Measurements from ENCODE around the gene SLC19A1.

Gene SLC19A1

GRCh38 chr21:45490049-45490731 is 52.0 kb downstream of the SLC19A1 start:
- no peak for TF ChIP-seq CTCF (IDR thresholded peaks at IDR 0.05; ENCODE audit: control insufficient read depth, insufficient read depth, low read depth, low read length, missing control alignments)
- DNase-seq (ENCODE audit: low read depth), result no peak
- H3K4me3 ChIP-seq (ENCODE audit: control insufficient read depth, low read depth, low read length), result no peak overlapping the region

GRCh38 chr21:45489722-45489982 is 52.6 kb downstream of the SLC19A1 start:
- DNase-seq (ENCODE audit: low read depth), result no peak
- no peak for TF ChIP-seq CTCF (IDR thresholded peaks at IDR 0.05; ENCODE audit: control insufficient read depth, insufficient read depth, low read depth, low read length, missing control alignments)
- H3K4me3 ChIP-seq (ENCODE audit: control insufficient read depth, low read depth, low read length), result no peak overlapping the region

- TF ChIP-seq CTCF (IDR thresholded peaks at IDR 0.05; ENCODE audit: control insufficient read depth, insufficient read depth, low read depth, low read length, missing control alignments), result no peak
- no peak overlapping the region for H3K4me3 ChIP-seq (ENCODE audit: control insufficient read depth, low read depth, low read length)
- no peak for DNase-seq (ENCODE audit: low read depth)
These were observed 53.1 kb downstream of the SLC19A1 start for GRCh38 chr21:45488931-45489721.

GRCh38 chr21:45487891-45488600 is 54.2 kb downstream of the SLC19A1 start:
- DNase-seq (ENCODE audit: low read depth), result no peak
- H3K4me3 ChIP-seq (ENCODE audit: control insufficient read depth, low read depth, low read length), result no peak overlapping the region
- TF ChIP-seq CTCF (IDR thresholded peaks at IDR 0.05; ENCODE audit: control insufficient read depth, insufficient read depth, low read depth, low read length, missing control alignments), result no peak

- no peak for DNase-seq (ENCODE audit: low read depth)
- no peak for TF ChIP-seq CTCF (IDR thresholded peaks at IDR 0.05; ENCODE audit: control insufficient read depth, insufficient read depth, low read depth, low read length, missing control alignments)
- no peak overlapping the region for H3K4me3 ChIP-seq (ENCODE audit: control insufficient read depth, low read depth, low read length)
These were observed 55.0 kb downstream of the SLC19A1 start for GRCh38 chr21:45487161-45487806.

GRCh38 chr21:45486443-45487160 is 55.6 kb downstream of the SLC19A1 start:
- no peak for TF ChIP-seq CTCF (IDR thresholded peaks at IDR 0.05; ENCODE audit: control insufficient read depth, insufficient read depth, low read depth, low read length, missing control alignments)
- DNase-seq (ENCODE audit: low read depth), result no peak
- no peak overlapping the region for H3K4me3 ChIP-seq (ENCODE audit: control insufficient read depth, low read depth, low read length)

Data from AG09309 (cell line).